ENCODE data around the gene CX3CL1. TPM values are rescaled to one million over a fixed set of nuclear protein-coding genes. Genes with fewer than 3 reads are reported as not detected.

Gene CX3CL1
- total RNA-seq, 2 donors from 2014 or later: 106 to 117 TPM

- no peaks in the 10 kb centered on the region for H3K9me3 ChIP-seq
- no peak overlapping the region for H3K27ac ChIP-seq
- H3K4me3 ChIP-seq: no peak overlapping the region
- TF ChIP-seq, protein P1, sequence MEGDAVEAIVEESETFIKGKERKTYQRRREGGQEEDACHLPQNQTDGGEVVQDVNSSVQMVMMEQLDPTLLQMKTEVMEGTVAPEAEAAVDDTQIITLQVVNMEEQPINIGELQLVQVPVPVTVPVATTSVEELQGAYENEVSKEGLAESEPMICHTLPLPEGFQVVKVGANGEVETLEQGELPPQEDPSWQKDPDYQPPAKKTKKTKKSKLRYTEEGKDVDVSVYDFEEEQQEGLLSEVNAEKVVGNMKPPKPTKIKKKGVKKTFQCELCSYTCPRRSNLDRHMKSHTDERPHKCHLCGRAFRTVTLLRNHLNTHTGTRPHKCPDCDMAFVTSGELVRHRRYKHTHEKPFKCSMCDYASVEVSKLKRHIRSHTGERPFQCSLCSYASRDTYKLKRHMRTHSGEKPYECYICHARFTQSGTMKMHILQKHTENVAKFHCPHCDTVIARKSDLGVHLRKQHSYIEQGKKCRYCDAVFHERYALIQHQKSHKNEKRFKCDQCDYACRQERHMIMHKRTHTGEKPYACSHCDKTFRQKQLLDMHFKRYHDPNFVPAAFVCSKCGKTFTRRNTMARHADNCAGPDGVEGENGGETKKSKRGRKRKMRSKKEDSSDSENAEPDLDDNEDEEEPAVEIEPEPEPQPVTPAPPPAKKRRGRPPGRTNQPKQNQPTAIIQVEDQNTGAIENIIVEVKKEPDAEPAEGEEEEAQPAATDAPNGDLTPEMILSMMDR (IDR thresholded peaks at IDR 0.05): no peak
- H3K36me3 ChIP-seq: no peaks in the 10 kb centered on the region
- DNase-seq (ENCODE audit: low spot score) (no peak), ATAC-seq (ENCODE audit: insufficient number of reproducible peaks, low FRiP score, low read depth) (no peak)
- no peaks in the 10 kb centered on the region for H3K27me3 ChIP-seq (replicated peaks; ENCODE audit: insufficient read depth)
- peaks cover 3 to 32% of the 10 kb centered on the region in 2 donors for H3K4me1 ChIP-seq (ENCODE audit: control insufficient read depth in 1 of 2, low read depth in 2 of 2)
Observed at GRCh38 chr16:57413301-57413730, 41.0 kb downstream of the CX3CL1 start.

DNA sequence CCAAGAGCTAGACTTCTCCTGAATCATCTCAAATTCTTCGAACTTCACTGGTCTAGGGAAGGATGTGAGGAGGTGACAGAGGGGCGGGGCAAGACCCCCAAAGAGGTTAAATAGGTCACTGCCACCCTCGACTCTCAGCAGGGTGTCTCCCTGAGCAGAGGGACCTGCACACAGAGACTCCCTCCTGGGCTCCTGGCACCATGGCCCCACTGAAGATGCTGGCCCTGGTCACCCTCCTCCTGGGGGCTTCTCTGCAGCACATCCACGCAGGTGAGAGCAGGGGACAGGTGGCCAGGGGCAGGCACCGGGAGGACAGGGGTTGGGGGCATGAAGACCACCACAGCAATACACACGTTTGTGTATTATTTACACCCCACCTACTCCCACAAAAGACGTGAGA lies 41.4 kb downstream of the CX3CL1 start:
- H3K27ac ChIP-seq: no peak overlapping the region
- no peak overlapping the region for H3K4me3 ChIP-seq
- no peaks in the 10 kb centered on the region for H3K36me3 ChIP-seq
- no peak for ATAC-seq (ENCODE audit: insufficient number of reproducible peaks, low FRiP score, low read depth)
- TF ChIP-seq, protein P1 (IDR thresholded peaks at IDR 0.05): no peak
- no peaks in the 10 kb centered on the region for H3K27me3 ChIP-seq (replicated peaks; ENCODE audit: insufficient read depth)
- peaks cover 6 to 36% of the 10 kb centered on the region in 2 donors for H3K4me1 ChIP-seq (ENCODE audit: control insufficient read depth in 1 of 2, low read depth in 2 of 2)
- no peak for DNase-seq (ENCODE audit: low spot score)
- H3K9me3 ChIP-seq: no peaks in the 10 kb centered on the region

DNA sequence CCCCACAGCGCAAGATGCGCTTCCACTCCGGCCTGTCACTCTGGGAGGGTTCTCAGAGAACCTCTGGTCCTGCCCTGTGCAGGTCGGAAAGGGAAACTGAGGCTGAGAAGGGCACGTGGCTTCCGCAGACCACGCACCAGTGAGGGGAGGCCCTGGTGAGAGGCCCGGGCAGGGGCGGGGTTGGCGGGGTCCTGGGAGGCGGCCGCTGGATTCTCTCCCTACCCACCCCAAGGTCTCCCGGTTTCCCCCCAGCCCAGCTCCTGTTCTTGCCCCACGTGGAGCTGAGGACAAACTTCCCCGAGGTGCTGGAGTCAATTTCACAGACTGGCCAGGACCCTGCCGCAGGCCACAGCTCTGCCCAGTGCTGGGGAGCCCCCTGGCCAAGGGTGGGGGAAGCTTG lies 43.8 kb downstream of the CX3CL1 start:
- Histone ChIP-seq H3K27me3 (replicated peaks; ENCODE audit: insufficient read depth) (no peaks in the 10 kb centered on the region), H3K9me3 (no peaks in the 10 kb centered on the region), H3K4me1 (ENCODE audit: control insufficient read depth in 1 of 2, low read depth in 2 of 2) (peaks cover 9 to 34% of the 10 kb centered on the region in 2 donors), H3K27ac (no peak overlapping the region), H3K36me3 (no peaks in the 10 kb centered on the region), H3K4me3 (no peak overlapping the region)
- TF ChIP-seq, protein P1 (IDR thresholded peaks at IDR 0.05): no peak
- DNase-seq (ENCODE audit: low spot score) (no peak), ATAC-seq (ENCODE audit: insufficient number of reproducible peaks, low FRiP score, low read depth) (no peak)

- Histone ChIP-seq H3K4me1 (ENCODE audit: control insufficient read depth in 1 of 2, low read depth in 2 of 2) (peaks cover 10 to 40% of the 10 kb centered on the region in 2 donors), H3K4me3 (no peak overlapping the region), H3K9me3 (no peaks in the 10 kb centered on the region), H3K36me3 (no peaks in the 10 kb centered on the region), H3K27ac (peak overlapping the region; percentile 69 to 79), H3K27me3 (replicated peaks; ENCODE audit: insufficient read depth) (no peaks in the 10 kb centered on the region)
- ATAC-seq (ENCODE audit: insufficient number of reproducible peaks, low FRiP score, low read depth) (no peak), DNase-seq (ENCODE audit: low spot score) (no peak)
- TF ChIP-seq, protein P1 (IDR thresholded peaks at IDR 0.05): no peak
Observed at GRCh38 chr16:57419506-57419905, 47.2 kb downstream of the CX3CL1 start.

- no peak overlapping the region for H3K27ac ChIP-seq
- DNase-seq (ENCODE audit: low spot score) (no peak), ATAC-seq (ENCODE audit: insufficient number of reproducible peaks, low FRiP score, low read depth) (no peak)
- no peaks in the 10 kb centered on the region for H3K36me3 ChIP-seq
- peaks cover 9 to 30% of the 10 kb centered on the region in 2 donors for H3K4me1 ChIP-seq (ENCODE audit: control insufficient read depth in 1 of 2, low read depth in 2 of 2)
- H3K4me3 ChIP-seq: no peak overlapping the region
- no peaks in the 10 kb centered on the region for H3K27me3 ChIP-seq (replicated peaks; ENCODE audit: insufficient read depth)
- H3K9me3 ChIP-seq: no peaks in the 10 kb centered on the region
- TF ChIP-seq, protein P1 (IDR thresholded peaks at IDR 0.05): peak; percentile 76
Observed at GRCh38 chr16:57422026-57422944, 50.0 kb downstream of the CX3CL1 start.
